GM12878 (cell line): Measurements from ENCODE around the gene HTR6. TPM values are rescaled to one million over a fixed set of nuclear protein-coding genes. Genes with fewer than 3 reads are reported as not detected.

Source experiments
- ATAC-seq: fragments of 200-7000 bp; cut with Tn5 transposase; 3 replicates; pipeline ENCODE4 v1.9.1; 2020; ENCODE audit warnings: mild to moderate bottlenecking, moderate library complexity
- BruUV-seq: library from RNA; stranded (reverse); fragments of 400-500 nt; replicated peaks from 2 replicates; lab custom pipeline; 2021; lab: Mats Ljungman, UMichigan
- CTCF ChIA-PET: fragments of 300-600 bp; sonication (Branson Sonifier 250); formaldehyde crosslinking; extraction: SDS; loops from one replicate; lab custom pipeline; 2021; ENCODE audit warnings: inconsistent platforms; lab: Yijun Ruan, JAX
- POLR2A ChIA-PET: fragments of 350-600 bp; formaldehyde crosslinking; extraction: SDS; loops from one replicate; lab custom pipeline; 2021; ENCODE audit warnings: inconsistent platforms; lab: Charles Lee
- RAD21 ChIA-PET: fragments of 300-600 bp; sonication (Branson Sonifier 250); formaldehyde crosslinking; loops from one replicate; lab custom pipeline; 2023; ENCODE audit warnings: antibody characterized with exemption; ENCODE audit not compliant: unreplicated experiment; lab: Charles Lee
- SMC1A ChIA-PET: fragments of 300-600 bp; sonication (Branson Sonifier 250); formaldehyde crosslinking; loops from one replicate; lab custom pipeline; 2023; ENCODE audit not compliant: unreplicated experiment, uncharacterized antibody; lab: Charles Lee
- DNase-seq: peaks from one replicate; pipeline ENCODE4 v3.0.0-alpha.2; 2011; ENCODE audit warnings: low read depth, low spot score
- FAIRE-seq: peaks from 3 replicates; lab custom pipeline; 2011; peaks lifted over from hg19 to GRCh38; lab: Jason Lieb, UNC
- H2AFZ ChIP-seq: 2 replicates; pipeline ENCODE4 v1.6.0; 2011; ENCODE audit warnings: low read depth, low read length, control low read depth; ENCODE audit not compliant: control insufficient read depth
- H3K27ac ChIP-seq: 2 replicates; pipeline ENCODE4 v1.5.1; 2011; ENCODE audit warnings: control low read depth; ENCODE audit not compliant: control insufficient read depth, insufficient read depth
- H3K27me3 ChIP-seq, 2 experiments: replicated peaks in 1 of 2; 2 replicates each; pipeline versions ENCODE4 v1.6.0 to v1.6.1; 2011; ENCODE audit warnings: low read length in 1 of 2; ENCODE audit not compliant: control insufficient read depth in 2 of 2, insufficient read depth in 2 of 2
- H3K36me3 ChIP-seq, 2 experiments: 2 replicates each; pipeline ENCODE4 v1.5.1; 2011; ENCODE audit warnings: low read length in 1 of 2; ENCODE audit not compliant: control insufficient read depth in 2 of 2, insufficient read depth in 2 of 2
- H3K4me1 ChIP-seq: 2 replicates; pipeline ENCODE4 v1.6.1; 2011; ENCODE audit warnings: mild to moderate bottlenecking, low read length, moderate library complexity, mixed read lengths; ENCODE audit not compliant: control insufficient read depth, insufficient read depth
- H3K4me2 ChIP-seq: 2 replicates; pipeline ENCODE4 v1.6.0; 2011; ENCODE audit warnings: control low read depth; ENCODE audit not compliant: control insufficient read depth, insufficient read depth
- H3K4me3 ChIP-seq: fragments of 200-600 bp; sonication (generic); 2 replicates; pipeline ENCODE4 v1.5.1; 2016
- H3K79me2 ChIP-seq: 2 replicates; pipeline ENCODE4 v1.6.0; 2011; ENCODE audit warnings: low read length; ENCODE audit not compliant: control insufficient read depth, insufficient read depth
- H3K9ac ChIP-seq: 2 replicates; pipeline ENCODE4 v1.8.0; 2011; ENCODE audit warnings: low read length, control low read depth, mixed read lengths; ENCODE audit not compliant: control insufficient read depth, insufficient read depth
- H3K9me3 ChIP-seq: replicated peaks from 3 replicates; pipeline ENCODE4 v1.5.1; 2011; ENCODE audit warnings: mild to moderate bottlenecking, low read length; ENCODE audit not compliant: control insufficient read depth, insufficient read depth
- H4K20me1 ChIP-seq: 2 replicates; pipeline ENCODE4 v1.6.0; 2011; ENCODE audit not compliant: control insufficient read depth, insufficient read depth
- CEBPB ChIP-seq, 2 experiments: fragments of 150-350 bp in 1 of 2; IDR thresholded peaks; 2 replicates each; pipeline ENCODE4 v1.6.1; 2012 to 2014; ENCODE audit warnings: low read depth in 2 of 2, low read length in 2 of 2, borderline replicate concordance in 1 of 2, inconsistent platforms in 1 of 2
- CREB1 ChIP-seq: IDR thresholded peaks from 2 replicates; pipeline ENCODE4 v1.6.1; 2012; ENCODE audit warnings: low read depth, mild to moderate bottlenecking, inconsistent platforms
- PML ChIP-seq: IDR thresholded peaks from 2 replicates; pipeline ENCODE4 v1.6.1; 2012; ENCODE audit warnings: low read length, inconsistent platforms
- POU2F2 ChIP-seq: IDR thresholded peaks from 3 replicates; pipeline ENCODE4 v1.6.1; 2011; ENCODE audit warnings: low read depth, mild to moderate bottlenecking, low read length, borderline replicate concordance
- SMC3 ChIP-seq: IDR thresholded peaks from 2 replicates; pipeline ENCODE4 v1.6.1; 2011; ENCODE audit warnings: low read length, improper control_type of control experiment, borderline replicate concordance
- WGBS: methylation state at CpG from one replicate; pipeline ENCODE4 v1.1.6; 2016; ENCODE audit warnings: low lambda C conversion rate; ENCODE audit not compliant: insufficient replicate concordance, insufficient coverage; ENCODE audit errors: missing lambda C conversion rate; 5-methylcytosine and 5-hydroxymethylcytosine counted together
- in situ Hi-C: fragments of 300-500 bp; cut with MboI; formaldehyde crosslinking; loops from 9 replicates; pipeline ENCODE4 v1.14.3; 2018; ENCODE audit warnings: mixed read lengths
- intact Hi-C: fragments of 100-400 bp; cut with micrococcal nuclease; formaldehyde crosslinking; loops from one replicate; pipeline ENCODE4 v1.14.2; 2022; ENCODE audit not compliant: unreplicated experiment
- polyA plus RNA-seq, 11 experiments: library from polyadenylated mRNA; depleted of rRNA in 4 of 11; unstranded in 6 of 11; stranded (reverse) in 5 of 11; fragments of >200 nt; fragmentation: Nextera tagmentation in 4 of 11; fragmentation: Illumina TruSeq in 1 of 11; extraction: Ambion mirVana in 4 of 11; extraction: Trizol in 1 of 11; gene quantifications; 1 replicate in 1 of 11; 2 replicates in 10 of 11; pipeline versions ENCODE4 v1.2.1 to v1.2.3, GENCODE V29; 2011 to 2016; ENCODE audit warnings: inconsistent platforms in 2 of 11, missing spikeins in 2 of 11, low read depth in 1 of 11
- total RNA-seq, 4 experiments: library from RNA; depleted of rRNA in 3 of 4; stranded (reverse); fragments of >200 nt in 3 of 4; fragmentation: Illumina TruSeq in 1 of 4; extraction: Trizol in 1 of 4; gene quantifications; 2 replicates each; pipeline versions ENCODE4 v1.2.1 to v1.2.3, GENCODE V29; 2013 to 2021
- TF ChIP-seq, protein P1 (sequence below): fragments of 450-650 bp; IDR thresholded peaks from 2 replicates; pipeline ENCODE4 v1.6.1; 2016; ENCODE audit warnings: mild to moderate bottlenecking, moderate library complexity, borderline replicate concordance
- TF ChIP-seq, protein P2 (sequence below): fragments of 150-350 bp; IDR thresholded peaks from 2 replicates; pipeline ENCODE4 v1.6.1; 2014; ENCODE audit warnings: mild to moderate bottlenecking, low read depth, low read length
- TF ChIP-seq, protein P3 (sequence below): IDR thresholded peaks from 2 replicates; pipeline ENCODE4 v1.6.1; 2012; ENCODE audit warnings: mild to moderate bottlenecking, low read depth, low read length

The HTR6 gene
- total and polyA plus RNA-seq, 10 of the 15 experiments (the other 5 are each of a cell fraction or from before 2014, with no cell fraction given), result 0.03 to 5.3 (median 1.7) TPM; not detected in 2

DNA sequence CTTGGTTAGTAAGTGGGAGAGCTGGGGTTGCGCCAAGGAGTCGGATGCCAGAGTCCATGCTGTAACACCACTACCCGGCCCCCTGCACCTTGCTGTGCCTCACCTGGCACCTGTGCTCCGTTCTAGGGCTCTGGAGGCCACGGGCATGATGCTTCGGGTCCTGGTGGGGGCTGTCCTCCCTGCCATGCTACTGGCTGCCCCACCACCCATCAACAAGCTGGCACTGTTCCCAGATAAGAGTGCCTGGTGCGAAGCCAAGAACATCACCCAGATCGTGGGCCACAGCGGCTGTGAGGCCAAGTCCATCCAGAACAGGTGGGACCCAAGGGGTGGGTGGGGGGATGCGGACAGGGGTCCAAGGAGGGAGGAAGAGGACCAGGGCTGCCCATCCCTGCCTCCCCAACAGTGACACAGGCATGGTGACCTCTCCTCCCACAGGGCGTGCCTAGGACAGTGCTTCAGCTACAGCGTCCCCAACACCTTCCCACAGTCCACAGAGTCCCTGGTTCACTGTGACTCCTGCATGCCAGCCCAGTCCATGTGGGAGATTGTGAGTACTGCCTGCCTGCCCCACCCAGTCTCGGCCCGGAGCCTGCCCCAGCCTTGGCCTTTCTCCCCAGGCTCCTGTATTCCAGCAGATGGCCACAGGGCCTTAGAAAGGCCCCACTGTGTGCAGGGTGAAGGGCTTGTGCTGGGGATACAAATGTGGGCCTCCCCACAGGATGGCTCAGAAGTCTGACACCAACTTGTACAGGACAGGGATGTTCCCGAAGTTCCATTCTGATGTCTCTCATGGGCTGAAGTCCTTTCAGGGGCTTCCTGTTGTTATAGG, 9.6 kb upstream of the HTR6 start:
- 61% methylated on average over 14 of the region's 15 CpGs for WGBS

More for the DNA sequence above, 9.6 kb upstream of the HTR6 start:
- RAD21 ChIA-PET, result interaction anchor here (1.2 to 1.6 kb wide), 2 partner anchors 264 to 386 kb away, joined by 4 to 5 read pairs; no protein-coding TSS in a partner anchor
- H4K20me1 ChIP-seq, result no peaks in the 10 kb centered on the region
- intact Hi-C loops, result loop anchor here (5.0 to 10.0 kb wide), 3 partner anchors 168 to 403 kb away; partner anchors contain the start of genes AKR7A2, CAPZB, EMC1 and MRTO4
- TF ChIP-seq POU2F2, result no peak
- TF ChIP-seq, protein P1, sequence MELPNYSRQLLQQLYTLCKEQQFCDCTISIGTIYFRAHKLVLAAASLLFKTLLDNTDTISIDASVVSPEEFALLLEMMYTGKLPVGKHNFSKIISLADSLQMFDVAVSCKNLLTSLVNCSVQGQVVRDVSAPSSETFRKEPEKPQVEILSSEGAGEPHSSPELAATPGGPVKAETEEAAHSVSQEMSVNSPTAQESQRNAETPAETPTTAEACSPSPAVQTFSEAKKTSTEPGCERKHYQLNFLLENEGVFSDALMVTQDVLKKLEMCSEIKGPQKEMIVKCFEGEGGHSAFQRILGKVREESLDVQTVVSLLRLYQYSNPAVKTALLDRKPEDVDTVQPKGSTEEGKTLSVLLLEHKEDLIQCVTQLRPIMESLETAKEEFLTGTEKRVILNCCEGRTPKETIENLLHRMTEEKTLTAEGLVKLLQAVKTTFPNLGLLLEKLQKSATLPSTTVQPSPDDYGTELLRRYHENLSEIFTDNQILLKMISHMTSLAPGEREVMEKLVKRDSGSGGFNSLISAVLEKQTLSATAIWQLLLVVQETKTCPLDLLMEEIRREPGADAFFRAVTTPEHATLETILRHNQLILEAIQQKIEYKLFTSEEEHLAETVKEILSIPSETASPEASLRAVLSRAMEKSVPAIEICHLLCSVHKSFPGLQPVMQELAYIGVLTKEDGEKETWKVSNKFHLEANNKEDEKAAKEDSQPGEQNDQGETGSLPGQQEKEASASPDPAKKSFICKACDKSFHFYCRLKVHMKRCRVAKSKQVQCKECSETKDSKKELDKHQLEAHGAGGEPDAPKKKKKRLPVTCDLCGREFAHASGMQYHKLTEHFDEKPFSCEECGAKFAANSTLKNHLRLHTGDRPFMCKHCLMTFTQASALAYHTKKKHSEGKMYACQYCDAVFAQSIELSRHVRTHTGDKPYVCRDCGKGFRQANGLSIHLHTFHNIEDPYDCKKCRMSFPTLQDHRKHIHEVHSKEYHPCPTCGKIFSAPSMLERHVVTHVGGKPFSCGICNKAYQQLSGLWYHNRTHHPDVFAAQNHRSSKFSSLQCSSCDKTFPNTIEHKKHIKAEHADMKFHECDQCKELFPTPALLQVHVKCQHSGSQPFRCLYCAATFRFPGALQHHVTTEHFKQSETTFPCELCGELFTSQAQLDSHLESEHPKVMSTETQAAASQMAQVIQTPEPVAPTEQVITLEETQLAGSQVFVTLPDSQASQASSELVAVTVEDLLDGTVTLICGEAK, result no peak
- no peak for TF ChIP-seq PML
- TF ChIP-seq, protein P2, sequence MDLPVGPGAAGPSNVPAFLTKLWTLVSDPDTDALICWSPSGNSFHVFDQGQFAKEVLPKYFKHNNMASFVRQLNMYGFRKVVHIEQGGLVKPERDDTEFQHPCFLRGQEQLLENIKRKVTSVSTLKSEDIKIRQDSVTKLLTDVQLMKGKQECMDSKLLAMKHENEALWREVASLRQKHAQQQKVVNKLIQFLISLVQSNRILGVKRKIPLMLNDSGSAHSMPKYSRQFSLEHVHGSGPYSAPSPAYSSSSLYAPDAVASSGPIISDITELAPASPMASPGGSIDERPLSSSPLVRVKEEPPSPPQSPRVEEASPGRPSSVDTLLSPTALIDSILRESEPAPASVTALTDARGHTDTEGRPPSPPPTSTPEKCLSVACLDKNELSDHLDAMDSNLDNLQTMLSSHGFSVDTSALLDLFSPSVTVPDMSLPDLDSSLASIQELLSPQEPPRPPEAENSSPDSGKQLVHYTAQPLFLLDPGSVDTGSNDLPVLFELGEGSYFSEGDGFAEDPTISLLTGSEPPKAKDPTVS, result no peak
- no peak for TF ChIP-seq SMC3
- TF ChIP-seq, protein P3, sequence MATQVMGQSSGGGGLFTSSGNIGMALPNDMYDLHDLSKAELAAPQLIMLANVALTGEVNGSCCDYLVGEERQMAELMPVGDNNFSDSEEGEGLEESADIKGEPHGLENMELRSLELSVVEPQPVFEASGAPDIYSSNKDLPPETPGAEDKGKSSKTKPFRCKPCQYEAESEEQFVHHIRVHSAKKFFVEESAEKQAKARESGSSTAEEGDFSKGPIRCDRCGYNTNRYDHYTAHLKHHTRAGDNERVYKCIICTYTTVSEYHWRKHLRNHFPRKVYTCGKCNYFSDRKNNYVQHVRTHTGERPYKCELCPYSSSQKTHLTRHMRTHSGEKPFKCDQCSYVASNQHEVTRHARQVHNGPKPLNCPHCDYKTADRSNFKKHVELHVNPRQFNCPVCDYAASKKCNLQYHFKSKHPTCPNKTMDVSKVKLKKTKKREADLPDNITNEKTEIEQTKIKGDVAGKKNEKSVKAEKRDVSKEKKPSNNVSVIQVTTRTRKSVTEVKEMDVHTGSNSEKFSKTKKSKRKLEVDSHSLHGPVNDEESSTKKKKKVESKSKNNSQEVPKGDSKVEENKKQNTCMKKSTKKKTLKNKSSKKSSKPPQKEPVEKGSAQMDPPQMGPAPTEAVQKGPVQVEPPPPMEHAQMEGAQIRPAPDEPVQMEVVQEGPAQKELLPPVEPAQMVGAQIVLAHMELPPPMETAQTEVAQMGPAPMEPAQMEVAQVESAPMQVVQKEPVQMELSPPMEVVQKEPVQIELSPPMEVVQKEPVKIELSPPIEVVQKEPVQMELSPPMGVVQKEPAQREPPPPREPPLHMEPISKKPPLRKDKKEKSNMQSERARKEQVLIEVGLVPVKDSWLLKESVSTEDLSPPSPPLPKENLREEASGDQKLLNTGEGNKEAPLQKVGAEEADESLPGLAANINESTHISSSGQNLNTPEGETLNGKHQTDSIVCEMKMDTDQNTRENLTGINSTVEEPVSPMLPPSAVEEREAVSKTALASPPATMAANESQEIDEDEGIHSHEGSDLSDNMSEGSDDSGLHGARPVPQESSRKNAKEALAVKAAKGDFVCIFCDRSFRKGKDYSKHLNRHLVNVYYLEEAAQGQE, result no peak
- no peak for TF ChIP-seq CEBPB (IDR thresholded peaks at IDR 0.05; ENCODE audit: borderline replicate concordance in 1 of 2, low read depth in 2 of 2, low read length in 2 of 2)
- no peak for TF ChIP-seq CREB1
- no peak overlapping the region for H2AFZ ChIP-seq
- H3K36me3 ChIP-seq, result no peaks in the 10 kb centered on the region
- H3K9ac ChIP-seq, result no peak overlapping the region
- no peak for ATAC-seq
- no peaks in the 10 kb centered on the region; a peak in 1 of 4 replicates for H3K27me3 ChIP-seq
- H3K79me2 ChIP-seq, result no peaks in the 10 kb centered on the region
- SMC1A ChIA-PET, result interaction anchor here (1.3 to 1.4 kb wide), 2 partner anchors 49 to 187 kb away, joined by 3 read pairs; no protein-coding TSS in a partner anchor
- no peak overlapping the region for H3K4me2 ChIP-seq
- POLR2A ChIA-PET, result interaction anchor here (0.7 kb wide), 1 partner anchor 521 kb away, joined by 5 read pairs; no protein-coding TSS in a partner anchor
- no TSS peak for BruUV-seq
- CTCF ChIA-PET, result interaction anchor here (1.1 to 1.6 kb wide), 8 partner anchors 15 to 390 kb away, joined by 3 to 6 read pairs (median 3); no protein-coding TSS in a partner anchor
- H3K27ac ChIP-seq, result no peak overlapping the region
- no peak overlapping the region for H3K4me3 ChIP-seq
- DNase-seq, result no peak
- no peaks in the 10 kb centered on the region for H3K4me1 ChIP-seq
- in situ Hi-C loops, result no loop called here
- no peak for FAIRE-seq
- no peaks in the 10 kb centered on the region for H3K9me3 ChIP-seq
